Sigmoid colon (tissue), 4 donors: Measurements from ENCODE around the gene RORB.

Source experiments
- POLR2A ChIP-seq, 2 donors: fragments of 450-650 bp; IDR thresholded peaks; one replicate each; pipeline ENCODE4 v1.6.1; 2016; ENCODE audit warnings: antibody characterized with exemption in 2 of 2, mild to moderate bottlenecking in 2 of 2, moderate library complexity in 2 of 2
- POLR2AphosphoS5 ChIP-seq, 4 donors: sonication (generic); formaldehyde crosslinking; IDR thresholded peaks; one replicate each; pipeline ENCODE4 v1.6.1; 2017; ENCODE audit warnings: antibody characterized with exemption in 4 of 4
- TF ChIP-seq, protein P1 (sequence below), 4 experiments: fragments of 450-650 bp in 3 of 4; fragments of 200-600 bp in 1 of 4; IDR thresholded peaks; one replicate each; pipeline ENCODE4 v1.5.1; 2016 to 2019; ENCODE audit warnings: antibody characterized with exemption in 4 of 4, mild to moderate bottlenecking in 3 of 4, moderate library complexity in 2 of 4

GRCh38 chr9:74663439-74663838 lies 166.3 kb downstream of the RORB start:
- TF ChIP-seq POLR2A (IDR thresholded peaks at IDR 0.05): no peak
- TF ChIP-seq, protein P1, sequence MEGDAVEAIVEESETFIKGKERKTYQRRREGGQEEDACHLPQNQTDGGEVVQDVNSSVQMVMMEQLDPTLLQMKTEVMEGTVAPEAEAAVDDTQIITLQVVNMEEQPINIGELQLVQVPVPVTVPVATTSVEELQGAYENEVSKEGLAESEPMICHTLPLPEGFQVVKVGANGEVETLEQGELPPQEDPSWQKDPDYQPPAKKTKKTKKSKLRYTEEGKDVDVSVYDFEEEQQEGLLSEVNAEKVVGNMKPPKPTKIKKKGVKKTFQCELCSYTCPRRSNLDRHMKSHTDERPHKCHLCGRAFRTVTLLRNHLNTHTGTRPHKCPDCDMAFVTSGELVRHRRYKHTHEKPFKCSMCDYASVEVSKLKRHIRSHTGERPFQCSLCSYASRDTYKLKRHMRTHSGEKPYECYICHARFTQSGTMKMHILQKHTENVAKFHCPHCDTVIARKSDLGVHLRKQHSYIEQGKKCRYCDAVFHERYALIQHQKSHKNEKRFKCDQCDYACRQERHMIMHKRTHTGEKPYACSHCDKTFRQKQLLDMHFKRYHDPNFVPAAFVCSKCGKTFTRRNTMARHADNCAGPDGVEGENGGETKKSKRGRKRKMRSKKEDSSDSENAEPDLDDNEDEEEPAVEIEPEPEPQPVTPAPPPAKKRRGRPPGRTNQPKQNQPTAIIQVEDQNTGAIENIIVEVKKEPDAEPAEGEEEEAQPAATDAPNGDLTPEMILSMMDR (IDR thresholded peaks at IDR 0.05): no peak
- no peak for TF ChIP-seq POLR2AphosphoS5 (IDR thresholded peaks at IDR 0.05)
